HG03469 (cell line): Measurements from ENCODE around the gene NELL2.

Experiments
- ATAC-seq: cut with Tn5 transposase; IDR thresholded peaks from one replicate; pipeline ENCODE4 v1.9.1; 2021; ENCODE audit warnings: mild to moderate bottlenecking, moderate library complexity, moderate number of reproducible peaks; ENCODE audit not compliant: unreplicated experiment

Gene NELL2

GRCh38 chr12:44637875-44638274, 238.2 kb downstream of the NELL2 start:
- ATAC-seq = no peak

GRCh38 chr12:44628180-44628579, 247.9 kb downstream of the NELL2 start:
- no peak for ATAC-seq

DNA sequence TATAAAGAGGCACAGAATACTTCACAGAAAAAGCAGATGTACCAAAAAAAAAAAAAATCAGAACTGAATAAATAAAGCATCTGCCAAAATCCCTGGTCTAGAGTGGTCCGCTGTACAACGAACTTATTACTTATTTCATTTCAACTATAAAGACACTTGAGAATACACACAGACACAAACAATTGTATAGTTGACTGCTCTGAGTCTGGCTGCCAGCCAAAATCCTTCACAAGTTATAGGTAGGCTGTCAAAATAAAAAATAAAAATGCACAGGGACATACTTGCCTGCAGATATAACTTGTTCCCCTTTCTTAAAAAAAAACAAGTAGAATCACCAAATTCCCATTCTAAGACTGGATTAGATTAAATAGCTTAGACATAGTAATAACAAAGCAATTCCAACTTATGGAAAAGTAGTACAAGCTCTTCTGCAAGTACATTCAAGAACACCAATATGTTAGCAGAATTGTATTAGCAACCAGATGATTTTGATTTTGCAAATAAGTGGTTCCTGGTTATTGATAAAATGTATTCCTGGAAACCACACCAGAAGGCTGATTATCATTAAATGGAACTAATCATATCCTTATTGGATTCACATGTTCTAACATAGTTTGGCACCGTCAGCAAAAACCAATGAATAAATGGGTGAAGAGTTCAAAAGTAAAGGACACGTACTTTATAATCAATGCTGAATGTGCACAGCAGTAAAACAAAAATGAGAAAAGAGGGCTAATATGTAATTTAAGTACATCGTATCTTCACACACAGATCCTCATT, 248.5 kb downstream of the NELL2 start:
- ATAC-seq = no peak

GRCh38 chr12:44626883-44627282, 249.2 kb downstream of the NELL2 start:
- ATAC-seq = no peak

GRCh38 chr12:44618946-44619345, 257.2 kb downstream of the NELL2 start:
- ATAC-seq = no peak

- no peak for ATAC-seq
Observed at GRCh38 chr12:44616402-44616801, 259.7 kb downstream of the NELL2 start.

DNA sequence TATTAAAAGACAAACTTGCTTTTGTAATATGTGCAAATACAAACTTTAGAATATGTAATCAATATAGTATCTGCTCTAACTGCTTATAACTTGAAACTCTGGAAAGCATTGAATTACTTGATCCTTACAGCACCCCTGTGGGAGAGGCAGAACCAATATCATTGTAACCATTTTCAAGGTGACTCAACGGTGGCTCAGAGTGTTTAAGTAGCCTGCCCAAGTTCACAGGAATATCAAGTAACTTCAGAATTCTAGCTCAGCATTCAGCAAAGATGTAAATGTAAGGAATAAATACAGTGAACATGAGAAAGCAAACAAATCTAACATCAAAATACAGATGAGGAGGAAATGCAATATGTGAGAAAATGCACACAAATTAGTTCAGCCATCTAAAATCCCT, 264.6 kb downstream of the NELL2 start:
- no peak for ATAC-seq

GRCh38 chr12:44603701-44604100, 272.4 kb downstream of the NELL2 start:
- ATAC-seq = no peak

GRCh38 chr12:44592626-44593025, 283.5 kb downstream of the NELL2 start:
- ATAC-seq = no peak

DNA sequence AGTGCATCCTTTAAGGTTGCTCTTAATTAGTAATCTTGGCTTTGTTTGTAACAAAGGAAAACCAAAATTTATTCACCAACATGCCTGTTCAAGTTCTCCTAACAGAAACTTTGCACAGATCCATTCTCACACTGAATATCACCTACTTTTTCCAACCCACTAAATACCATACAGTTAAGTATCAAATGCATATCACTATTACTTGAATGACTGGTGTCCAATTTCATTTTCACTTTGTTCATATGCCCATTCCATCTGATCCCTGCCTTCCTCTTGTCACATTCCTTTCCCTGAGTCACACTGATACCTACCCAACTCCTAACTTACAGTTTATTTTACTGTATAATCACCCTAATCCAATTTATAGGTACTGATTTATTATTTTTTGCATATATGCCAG, 286.4 kb downstream of the NELL2 start:
- no peak for ATAC-seq

DNA sequence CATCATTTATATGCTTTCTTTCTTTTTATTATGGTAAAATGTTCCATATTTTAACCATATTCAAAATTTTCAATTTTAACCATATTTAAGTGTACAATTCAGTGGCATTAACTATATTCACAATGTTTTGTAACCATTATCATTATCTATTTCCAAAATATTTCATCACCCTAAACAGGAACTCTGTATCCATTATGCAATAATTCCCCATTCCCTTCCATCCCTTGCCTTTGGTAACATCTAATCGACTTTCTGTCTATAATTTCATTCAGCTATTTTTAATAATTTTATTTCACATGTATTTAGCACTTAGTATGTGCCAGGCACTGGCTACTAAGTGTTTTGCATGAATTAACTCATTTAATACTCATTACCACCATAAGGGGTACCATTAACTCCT, 287.5 kb downstream of the NELL2 start:
- no peak for ATAC-seq

GRCh38 chr12:44584625-44585024, 291.5 kb downstream of the NELL2 start:
- no peak for ATAC-seq

DNA sequence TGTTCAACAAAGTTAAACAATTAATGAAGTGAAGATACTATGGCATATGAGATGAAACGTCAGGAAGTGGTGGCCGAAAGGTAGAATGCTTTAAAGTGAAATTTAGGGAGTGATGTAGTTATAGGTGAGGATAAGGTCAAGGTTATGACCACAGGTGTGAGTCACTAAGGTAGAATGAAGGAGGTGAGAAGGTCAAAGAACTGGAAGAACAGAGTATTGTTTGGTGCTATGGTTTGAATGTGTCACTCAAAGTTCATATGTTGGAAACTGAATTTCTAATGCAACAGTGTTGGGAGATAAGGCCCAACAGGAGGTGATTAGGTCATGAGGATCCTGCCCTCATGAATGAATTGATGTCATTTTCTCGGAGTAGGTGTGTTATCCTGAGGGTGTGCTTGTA, 293.6 kb downstream of the NELL2 start:
- no peak for ATAC-seq

DNA sequence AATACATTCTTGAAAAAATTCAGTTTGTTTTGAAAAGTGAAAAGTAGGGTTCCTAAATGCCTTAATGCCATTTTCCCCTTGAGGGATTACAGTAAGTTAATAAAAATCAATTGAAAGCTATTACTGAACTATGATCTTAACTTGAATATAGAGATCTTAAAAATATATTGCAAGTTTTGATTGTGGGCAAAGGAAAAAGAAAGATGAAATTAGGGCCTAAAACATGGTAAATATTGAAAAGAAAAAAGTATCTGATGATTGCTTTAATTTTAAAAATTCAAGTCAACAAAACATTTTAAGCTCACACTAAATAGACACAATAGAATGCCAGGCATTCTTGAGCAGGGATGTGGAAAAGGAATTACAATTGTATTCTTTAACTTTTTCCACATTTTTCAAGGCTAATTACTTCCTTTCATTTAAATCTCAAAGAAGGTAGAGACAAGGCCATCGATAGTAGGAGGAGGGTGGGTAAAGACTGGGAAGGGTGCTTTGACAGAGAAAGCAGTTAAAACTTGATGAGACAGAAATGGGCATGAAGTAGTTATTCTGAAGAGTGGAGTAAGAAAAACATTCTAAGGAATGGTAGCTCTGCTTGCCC, 294.4 kb downstream of the NELL2 start:
- no peak for ATAC-seq

DNA sequence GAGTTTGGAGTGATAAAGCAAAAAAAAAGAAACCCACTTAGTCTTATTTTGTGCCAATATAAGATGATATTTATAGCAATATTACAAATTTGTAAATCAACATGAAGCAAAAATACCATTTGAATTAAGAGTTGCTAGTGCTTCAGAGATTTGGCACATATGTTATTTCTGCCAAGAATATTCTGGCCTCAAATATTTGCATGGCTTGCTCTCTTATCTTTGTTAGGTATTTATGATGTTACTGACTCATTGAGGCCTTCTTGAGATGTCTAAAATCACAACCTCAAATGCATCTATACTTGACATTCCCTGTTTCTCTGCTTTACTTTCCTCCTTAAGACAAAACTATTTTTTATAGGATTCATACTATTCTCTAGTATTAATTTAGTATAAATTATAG, 301.5 kb downstream of the NELL2 start:
- no peak for ATAC-seq

DNA sequence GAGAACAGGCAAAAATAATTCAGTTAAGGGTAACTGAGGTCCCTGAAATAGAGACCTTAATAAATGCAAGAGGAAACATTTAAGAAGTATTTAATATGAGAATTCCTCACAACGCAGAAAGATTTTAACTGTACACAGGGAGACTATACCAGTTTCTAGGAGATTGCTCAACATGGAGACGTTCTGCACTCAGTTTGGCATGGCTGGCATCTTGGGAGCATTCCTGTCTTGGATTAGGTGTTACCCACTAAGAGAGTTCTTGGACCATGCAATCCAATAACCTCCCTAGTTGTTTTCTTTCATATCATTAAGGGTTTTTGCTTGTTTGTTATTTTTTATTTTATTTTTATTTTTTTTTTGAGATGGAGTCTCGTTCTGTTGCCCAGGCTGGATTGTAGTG, 302.4 kb downstream of the NELL2 start:
- ATAC-seq = no peak

DNA sequence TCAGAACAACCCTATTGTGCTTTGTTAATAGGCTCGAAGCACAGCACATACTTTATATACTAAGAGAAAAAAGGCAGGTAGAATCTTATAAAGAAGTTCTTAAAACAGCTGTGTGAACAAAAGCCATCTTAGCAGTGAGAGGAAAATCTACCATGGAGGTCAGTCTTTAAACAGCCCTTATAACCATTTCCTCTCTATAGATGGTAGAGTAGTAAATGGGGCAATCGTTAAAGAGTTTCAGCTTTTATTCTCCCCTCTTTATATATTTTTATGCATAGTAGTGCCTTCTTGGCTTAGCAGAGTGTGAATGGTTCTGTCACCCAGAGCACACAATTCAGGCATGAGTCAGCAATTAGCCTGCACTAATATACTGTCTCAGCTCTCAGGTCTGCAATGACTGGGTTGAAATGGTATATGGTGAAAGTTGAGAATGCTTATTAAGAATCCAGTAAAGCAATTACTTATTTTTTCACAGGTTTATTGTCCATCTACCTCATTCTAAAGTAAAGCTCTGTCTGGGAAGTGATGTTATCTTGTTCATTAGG, 305.0 kb downstream of the NELL2 start:
- ATAC-seq = no peak

DNA sequence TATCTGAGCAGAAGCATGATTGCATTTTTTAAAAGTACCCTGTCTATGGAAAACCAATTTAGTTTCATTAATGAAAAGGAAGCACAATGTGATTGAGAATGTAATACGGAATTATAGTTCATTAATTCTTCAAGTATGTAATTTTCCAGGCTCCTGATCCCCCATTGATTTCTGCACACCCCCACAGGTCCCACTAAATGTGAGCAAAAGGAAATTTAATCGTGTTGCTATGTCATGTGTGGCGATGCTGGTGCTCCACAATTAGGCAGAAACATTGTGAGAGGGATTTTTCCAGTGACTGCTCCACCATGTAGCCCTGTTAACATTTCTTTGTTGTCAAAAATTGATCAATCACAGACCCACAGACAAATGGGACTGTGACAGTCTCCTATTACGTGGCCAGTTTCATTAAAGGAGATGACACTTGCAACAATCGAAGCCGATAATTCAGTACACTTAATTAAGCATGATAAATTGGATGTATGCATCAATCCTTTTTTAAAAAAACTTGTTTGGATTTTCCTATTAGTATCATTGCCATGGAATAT, 306.0 kb downstream of the NELL2 start:
- ATAC-seq = no peak

DNA sequence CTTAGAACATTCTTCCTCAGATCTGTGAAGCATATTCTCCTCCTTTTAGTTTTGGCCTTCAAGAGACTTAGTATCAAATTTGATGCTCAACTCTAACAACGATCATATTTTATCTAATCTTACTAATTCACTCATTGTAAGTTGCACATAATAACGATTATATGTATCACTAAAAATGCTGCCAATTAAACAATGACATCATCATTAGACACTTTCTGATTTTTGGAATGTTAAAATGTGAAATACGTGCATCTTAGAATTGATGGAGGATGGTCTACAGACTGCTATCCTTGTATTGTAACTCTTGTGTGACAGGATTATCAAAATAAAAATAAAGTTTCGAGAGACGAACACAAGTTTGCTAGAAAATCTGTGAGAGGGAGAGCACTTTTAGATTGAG, 311.0 kb downstream of the NELL2 start:
- no peak for ATAC-seq

DNA sequence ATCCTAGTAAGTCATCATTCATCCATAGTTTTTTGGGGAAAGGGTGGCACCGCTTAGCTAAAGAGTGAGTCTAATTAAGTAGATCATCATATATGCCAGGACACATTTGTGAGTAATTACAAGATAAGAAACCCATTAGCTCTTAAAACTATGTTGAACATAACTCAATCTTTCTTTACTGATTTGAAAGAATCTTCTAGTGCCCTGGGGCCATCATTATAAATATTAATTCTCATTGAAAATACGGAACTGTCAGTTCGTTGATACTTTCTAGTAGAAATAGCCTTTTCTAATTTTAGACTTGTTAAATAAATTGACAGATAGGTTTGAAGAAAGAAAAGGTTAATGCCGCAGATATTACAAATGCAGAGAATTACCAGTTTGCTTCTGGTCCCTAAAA, 312.6 kb downstream of the NELL2 start:
- no peak for ATAC-seq

DNA sequence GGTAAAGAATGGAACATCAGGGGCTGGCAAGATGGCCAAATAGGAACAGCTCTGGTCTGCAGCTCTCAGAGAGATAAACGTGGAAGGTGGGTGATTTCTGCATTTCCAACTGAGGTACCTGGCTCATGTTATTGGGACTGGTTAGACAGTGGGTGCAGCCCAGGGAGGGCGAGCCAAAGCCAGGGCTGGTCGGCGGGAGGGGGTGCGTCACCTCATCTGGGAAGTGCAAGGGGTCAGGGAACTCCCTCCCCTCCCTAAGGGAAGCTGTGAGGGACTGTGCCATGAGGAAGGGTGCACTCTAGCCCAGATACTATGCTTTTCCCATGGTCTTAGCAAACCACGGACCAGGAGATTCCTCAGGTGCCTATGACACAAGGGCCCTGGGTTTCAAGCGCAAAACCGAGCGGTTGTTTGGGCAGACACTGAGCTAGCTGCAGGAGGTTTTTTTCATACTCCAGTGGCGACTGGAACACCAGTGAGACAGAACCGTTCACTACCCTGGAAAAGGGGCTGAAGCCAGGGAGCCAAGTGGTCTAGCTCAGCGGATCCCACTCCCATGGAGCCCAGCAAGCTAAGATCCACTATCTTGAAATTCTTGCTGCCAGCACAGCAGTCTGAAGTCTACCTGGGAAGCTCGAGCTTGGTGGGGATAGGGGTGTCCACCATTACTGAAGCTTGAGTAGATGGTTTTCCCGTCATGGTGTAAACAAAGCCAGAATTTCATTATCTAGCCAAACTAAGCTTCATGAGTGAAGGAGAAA, 317.6 kb downstream of the NELL2 start:
- no peak for ATAC-seq
